ENCODE data around the gene RIC8A.
"Not testable (repeated sequence)": the region's sequence is repeated elsewhere in the genome, so short reads cannot be mapped to it uniquely, and the experiment has no call there.

GRCh38 chr11:189200-189783, 18.2 kb upstream of the RIC8A start:
- not testable (repeated sequence) for TF ChIP-seq CTCF (IDR thresholded peaks at IDR 0.05; ENCODE audit: low read length); EZH2 (IDR thresholded peaks at IDR 0.05; ENCODE audit: borderline replicate concordance, low read length)

Data from OCI-LY1 (cell line).